ENCODE results near the gene ADGRF5. TPM values are rescaled to one million over a fixed set of nuclear protein-coding genes. Genes with fewer than 3 reads are reported as not detected.

Gene ADGRF5
- total and polyA plus RNA-seq, 7 donors = 14.3 to 58.0 (median 21.2) TPM

DNA sequence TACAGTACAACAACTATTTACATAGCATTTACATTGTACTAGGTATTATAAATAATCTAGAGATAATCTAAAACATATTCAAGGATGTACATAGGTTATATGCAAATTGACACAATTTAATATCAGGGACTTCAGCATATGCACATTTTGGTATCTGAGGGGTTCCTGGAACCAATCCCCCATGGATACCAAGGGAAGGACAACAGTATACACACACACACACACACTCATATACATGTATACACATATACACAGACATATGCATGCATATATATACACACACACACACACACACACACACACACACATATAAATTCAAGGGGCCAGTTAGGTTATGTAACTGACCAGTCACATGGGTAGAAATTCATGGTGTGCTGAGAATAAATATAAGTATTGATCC, 24.9 kb downstream of the ADGRF5 start:
- no peak for DNase-seq
- Histone ChIP-seq H3K36me3 (ENCODE audit: insufficient read depth in 1 of 2, low read depth in 1 of 2) (no peaks in the 10 kb centered on the region), H3K27me3 (ENCODE audit: insufficient read depth in 3 of 3, low read length in 2 of 3) (peaks cover 0 to 4% (median 0%) of the 10 kb centered on the region in 3 donors), H3K4me1 (no peaks in the 10 kb centered on the region), H3K27ac (no peak overlapping the region), H3K9me3 (no peaks in the 10 kb centered on the region), H3K4me3 (no peak overlapping the region)
- no peak for TF ChIP-seq CTCF (IDR thresholded peaks at IDR 0.05)
- intact Hi-C loops (cut with DNase I) = no loop called here
- no peak for ATAC-seq

DNA sequence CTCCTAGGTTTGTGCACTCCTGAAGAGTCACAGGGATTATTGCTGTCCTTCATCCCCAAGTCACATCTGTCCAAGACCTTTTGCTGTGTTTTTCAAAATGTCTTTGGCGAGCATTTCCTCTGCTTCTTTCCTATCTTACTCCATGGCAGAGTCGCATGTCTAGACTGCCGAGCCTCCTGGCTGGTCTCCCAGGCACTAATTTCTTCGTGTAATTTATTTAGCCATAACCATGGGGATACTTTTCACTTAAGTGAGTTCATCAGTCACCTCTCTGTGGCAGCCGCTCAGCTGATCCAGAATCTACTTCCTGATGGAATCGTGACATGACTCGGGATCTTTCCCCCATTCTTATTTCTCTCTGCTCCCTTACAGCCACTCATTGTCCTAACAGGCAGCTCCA, 25.8 kb downstream of the ADGRF5 start:
- Histone ChIP-seq H3K36me3 (ENCODE audit: insufficient read depth in 1 of 2, low read depth in 1 of 2) (no peaks in the 10 kb centered on the region), H3K4me1 (no peaks in the 10 kb centered on the region), H3K4me3 (no peak overlapping the region), H3K27me3 (ENCODE audit: insufficient read depth in 3 of 3, low read length in 2 of 3) (peaks cover 0 to under 1% (median 0%) of the 10 kb centered on the region in 3 donors), H3K27ac (no peak overlapping the region), H3K9me3 (no peaks in the 10 kb centered on the region)
- WGBS, 3 donors = 40 to 48% (median 47%) methylated on average over 7 of the region's 7 CpGs
- no peak for ATAC-seq
- intact Hi-C loops (cut with DNase I) = no loop called here
- no peak for DNase-seq
- no peak for TF ChIP-seq CTCF (IDR thresholded peaks at IDR 0.05)

DNA sequence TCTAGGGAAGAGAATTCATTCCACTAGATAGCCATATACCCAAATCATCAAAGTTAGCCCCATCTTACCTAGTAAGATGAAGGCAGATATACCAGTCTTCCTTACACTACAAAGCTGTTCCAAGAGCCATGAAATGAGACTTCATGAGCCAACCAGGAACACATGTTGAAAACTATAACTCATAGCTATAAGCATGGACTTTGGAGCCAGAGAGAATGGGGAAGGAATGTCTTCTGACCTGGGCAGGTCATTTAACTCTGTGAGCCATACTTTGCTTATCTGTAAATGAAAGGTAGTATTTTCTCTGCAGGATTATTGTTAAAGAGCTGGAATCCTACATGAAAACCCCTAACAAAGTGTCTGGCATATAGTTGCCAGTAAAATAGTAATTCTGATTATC, 27.3 kb downstream of the ADGRF5 start:
- no peaks in the 10 kb centered on the region for H3K36me3 ChIP-seq (ENCODE audit: insufficient read depth in 1 of 2, low read depth in 1 of 2)
- no peak overlapping the region for H3K4me3 ChIP-seq
- intact Hi-C loops (cut with DNase I) = no loop called here
- ATAC-seq (no peak), DNase-seq (no peak)
- no peaks in the 10 kb centered on the region for H3K9me3 ChIP-seq
- TF ChIP-seq CTCF (IDR thresholded peaks at IDR 0.05) = no peak
- H3K27me3 ChIP-seq (ENCODE audit: insufficient read depth in 3 of 3, low read length in 2 of 3) = no peaks in the 10 kb centered on the region
- no peak overlapping the region for H3K27ac ChIP-seq
- H3K4me1 ChIP-seq = no peaks in the 10 kb centered on the region

DNA sequence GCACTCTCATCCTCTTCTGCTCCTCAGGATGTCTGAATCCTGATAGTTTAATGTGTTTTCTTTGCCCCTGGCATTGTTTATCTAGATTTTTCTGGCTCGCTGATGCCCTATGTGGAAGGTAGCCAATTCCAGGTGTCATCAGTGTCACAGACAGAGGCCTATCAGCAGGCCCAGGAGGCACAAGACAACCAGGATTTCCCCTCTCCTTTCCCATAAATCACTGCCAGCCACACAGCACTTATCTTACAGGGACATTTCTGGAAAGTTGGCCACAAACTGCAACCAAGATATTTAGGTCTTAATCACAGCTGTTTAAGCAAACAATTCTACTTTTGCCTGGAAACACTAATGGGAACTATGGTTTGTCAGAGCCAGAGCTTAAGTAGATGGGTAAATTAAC, 28.1 kb downstream of the ADGRF5 start:
- H3K27me3 ChIP-seq (ENCODE audit: insufficient read depth in 3 of 3, low read length in 2 of 3) = no peaks in the 10 kb centered on the region
- WGBS, 3 donors = 66 to 82% (median 71%) methylated on average over 1 of the region's 1 CpG
- DNase-seq (no peak), ATAC-seq (no peak)
- H3K9me3 ChIP-seq = no peaks in the 10 kb centered on the region
- H3K27ac ChIP-seq = no peak overlapping the region
- intact Hi-C loops (cut with DNase I) = no loop called here
- H3K36me3 ChIP-seq (ENCODE audit: insufficient read depth in 1 of 2, low read depth in 1 of 2) = no peaks in the 10 kb centered on the region
- no peaks in the 10 kb centered on the region for H3K4me1 ChIP-seq
- TF ChIP-seq CTCF (IDR thresholded peaks at IDR 0.05) = no peak
- H3K4me3 ChIP-seq = no peak overlapping the region

GRCh38 chr6:46891252-46891795, 30.4 kb downstream of the ADGRF5 start:
- WGBS, 3 donors = 23 to 50% (median 43%) methylated on average over 4 of the region's 4 CpGs

More at GRCh38 chr6:46891252-46891795, 30.4 kb downstream of the ADGRF5 start:
- Histone ChIP-seq H3K27me3 (ENCODE audit: insufficient read depth in 3 of 3, low read length in 2 of 3) (no peaks in the 10 kb centered on the region), H3K27ac (no peak overlapping the region), H3K4me3 (no peak overlapping the region), H3K9me3 (no peaks in the 10 kb centered on the region), H3K4me1 (no peaks in the 10 kb centered on the region), H3K36me3 (ENCODE audit: insufficient read depth in 1 of 2, low read depth in 1 of 2) (no peaks in the 10 kb centered on the region)
- DNase-seq (no peak), ATAC-seq (no peak)
- intact Hi-C loops (cut with DNase I) = no loop called here
- TF ChIP-seq CTCF (IDR thresholded peaks at IDR 0.05) = no peak
